ENCODE data around the gene MICAL3.
A peak's percentile ranks its signal among the peaks of the same experiment; 100 is the strongest.

MICAL3 gene

DNA sequence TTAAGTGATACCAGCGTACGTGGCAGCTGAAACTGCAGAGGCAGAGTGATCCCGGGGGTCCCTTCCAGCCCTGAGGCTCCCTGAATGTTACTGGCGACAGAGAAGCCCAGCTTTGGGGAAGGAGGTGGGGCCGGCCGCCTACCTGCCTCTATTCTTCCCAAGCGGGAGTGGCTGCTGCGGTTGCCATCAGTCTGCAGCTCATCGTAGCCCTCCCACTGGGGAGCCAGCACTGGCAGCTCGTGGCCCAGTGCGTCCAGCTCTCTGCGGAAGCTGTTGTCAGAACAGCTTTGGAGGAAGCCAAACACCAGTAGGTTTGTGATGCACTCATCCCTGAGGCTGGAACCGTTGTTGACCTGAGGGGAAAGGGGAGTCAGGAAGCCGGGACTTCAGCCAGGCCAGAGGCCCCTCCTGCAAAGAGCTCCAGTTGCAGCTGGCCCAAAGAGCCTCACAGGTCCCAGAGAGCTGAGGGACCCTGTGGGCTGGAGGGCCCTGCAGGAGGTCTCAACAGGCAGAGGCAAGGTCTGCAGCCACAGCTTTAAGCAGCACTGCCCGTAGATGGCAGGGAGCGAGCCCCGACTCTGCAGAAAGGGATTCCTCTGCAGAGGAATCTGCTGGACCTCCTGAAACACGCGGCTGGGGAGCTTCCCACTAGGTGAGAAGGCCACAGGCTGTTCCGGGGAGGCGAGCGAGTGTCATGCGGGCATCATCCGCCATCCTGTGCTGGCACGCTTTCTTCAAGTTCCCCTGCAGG is 280.5 kb downstream of the MICAL3 start:
- no peak for DNase-seq

DNA sequence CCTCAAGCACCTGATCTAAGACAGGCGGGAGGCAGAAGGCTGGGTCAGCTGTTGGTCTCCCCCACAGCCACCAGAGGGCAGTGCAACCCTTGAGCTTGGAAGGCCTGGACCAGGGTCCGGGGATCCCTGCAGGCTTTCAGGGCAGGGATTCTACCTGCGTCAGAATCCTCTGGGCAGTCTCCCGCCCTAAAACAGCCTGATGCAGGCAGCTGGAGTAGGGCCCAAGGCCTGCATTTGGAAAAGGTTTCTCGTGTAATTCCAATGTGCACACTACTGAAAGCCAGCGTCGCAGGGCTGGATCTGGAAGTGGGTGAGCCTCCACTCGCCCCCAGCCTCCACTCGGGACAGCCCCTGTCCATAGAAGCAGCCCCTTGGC is 281.8 kb downstream of the MICAL3 start:
- peak; percentile 33 for DNase-seq

DNA sequence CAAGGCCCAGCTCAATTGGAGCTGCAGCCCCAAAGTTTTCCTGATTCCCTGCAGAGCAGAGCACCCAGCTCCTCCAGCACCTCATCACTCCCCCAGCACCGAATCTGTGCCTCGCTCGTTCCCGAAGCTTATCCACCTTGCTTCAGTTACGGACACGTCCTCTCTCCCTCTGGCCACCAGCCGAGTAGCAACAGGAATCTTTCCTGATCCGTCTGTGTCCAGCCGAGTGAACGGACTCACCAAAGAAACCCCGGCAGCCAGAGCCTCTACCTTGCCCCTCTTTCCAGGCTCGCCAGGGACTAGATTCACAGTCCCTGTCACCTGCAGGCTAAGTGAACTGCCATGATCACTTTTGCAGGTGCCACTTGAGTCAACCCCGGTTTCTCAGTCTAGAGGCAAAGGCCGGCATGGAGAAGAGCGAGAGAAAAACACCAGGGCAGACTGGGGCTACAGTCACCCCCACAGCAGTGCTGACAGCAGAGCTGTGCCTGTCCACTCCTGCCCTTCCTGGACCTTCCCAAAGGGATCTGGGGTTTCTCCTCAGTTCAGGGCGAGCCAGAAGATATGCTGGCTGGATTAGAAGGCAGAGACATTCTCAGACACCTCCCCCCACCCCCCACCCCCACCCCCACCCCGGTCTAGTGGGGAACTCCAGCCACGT is 282.4 kb downstream of the MICAL3 start:
- no peak for DNase-seq

DNA sequence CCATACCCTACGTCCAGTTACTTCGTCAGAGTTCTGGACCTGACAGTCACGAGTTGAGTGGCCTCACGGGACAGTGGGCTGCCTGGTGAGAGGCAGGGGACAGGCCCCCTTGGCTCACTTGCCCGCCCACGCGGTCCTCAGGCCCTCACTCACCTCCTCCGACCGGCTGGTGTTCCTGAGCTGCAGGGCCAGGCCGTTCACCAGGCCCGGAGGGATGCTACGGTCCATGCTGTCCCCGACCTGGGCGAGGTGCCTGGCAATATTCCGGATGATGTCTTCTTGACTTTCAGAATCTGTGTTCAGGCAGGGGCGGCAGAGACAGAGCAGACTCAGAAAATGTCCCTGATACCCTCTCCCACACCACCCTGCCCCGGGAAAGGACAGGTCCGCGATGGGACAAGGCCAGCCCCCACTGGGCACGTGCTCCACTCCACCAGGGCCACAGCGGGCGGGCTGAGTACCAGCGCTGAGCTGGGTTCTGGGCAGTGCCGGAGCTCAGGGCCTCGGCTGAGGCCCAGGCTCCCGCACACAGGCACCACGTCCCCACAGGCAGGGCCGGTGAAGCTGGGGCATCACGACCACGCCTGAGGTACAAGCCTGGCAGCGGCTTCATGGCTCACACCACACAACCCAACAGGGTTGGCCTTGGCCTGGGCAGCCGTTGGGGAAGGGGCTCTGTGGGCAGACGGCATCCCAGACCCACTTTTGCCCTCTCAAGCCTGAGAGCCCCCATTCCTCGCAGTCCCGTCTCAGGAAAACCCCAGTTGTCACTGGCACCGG is 285.0 kb downstream of the MICAL3 start:
- no peak for DNase-seq

DNA sequence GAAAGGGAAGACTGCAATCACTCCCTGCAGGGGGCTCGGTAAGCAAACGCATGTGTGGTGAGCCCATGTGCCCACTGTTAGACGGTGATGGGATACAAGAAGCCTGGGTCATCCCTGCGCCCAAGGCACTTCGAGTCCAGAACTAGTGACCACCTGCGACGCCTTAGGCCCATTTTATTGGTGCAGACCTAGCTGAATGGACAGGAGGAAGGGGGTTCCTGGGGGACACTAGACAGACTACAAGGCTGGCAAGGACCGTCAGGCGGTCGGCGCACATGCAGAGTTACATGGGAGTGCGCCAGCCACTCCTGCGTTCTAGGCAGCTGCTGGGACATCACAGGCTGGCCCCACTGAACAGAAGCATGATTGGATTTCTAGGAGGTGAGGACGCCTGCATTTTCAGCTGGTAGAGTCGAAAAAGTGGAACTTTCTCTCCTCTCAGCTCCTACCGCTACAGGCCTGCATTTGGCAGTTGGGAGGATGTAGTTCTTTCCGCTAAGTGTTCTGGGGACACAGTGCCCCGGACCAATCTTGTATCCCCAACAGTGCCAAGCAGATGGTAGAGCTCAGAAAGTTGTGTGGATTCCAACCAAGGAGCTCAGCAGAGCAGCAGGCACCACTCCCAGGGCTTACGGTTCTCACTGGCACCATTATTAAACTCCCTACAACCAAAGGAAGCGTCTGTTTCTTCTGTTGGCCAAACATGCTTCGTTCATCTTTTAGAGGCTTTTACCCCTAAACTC is 285.8 kb downstream of the MICAL3 start:
- DNase-seq, result no peak

All from NK-92 treated with Interleukin-12 subunit alpha and Interleukin-12 subunit beta, amount 100 ng/mL, for 24 hours (cell line).